T1000 (cell line): ENCODE measurements around the gene ISL2.

Source experiments
- DNase-seq: peaks from one replicate; lab custom pipeline; 2025; ENCODE audit warnings: mixed read lengths; lab: John Stamatoyannopoulos, UW

The ISL2 gene

GRCh38 chr15:76377217-76377616 lies 40.6 kb downstream of the ISL2 start:
- no peak for DNase-seq

GRCh38 chr15:76377751-76378150 lies 41.2 kb downstream of the ISL2 start:
- no peak for DNase-seq

- DNase-seq = no peak
These were observed 42.1 kb downstream of the ISL2 start for GRCh38 chr15:76378691-76379090.

- no peak for DNase-seq
These were observed 43.7 kb downstream of the ISL2 start for GRCh38 chr15:76380249-76380648.

- DNase-seq = no peak
These were observed 44.8 kb downstream of the ISL2 start for GRCh38 chr15:76381366-76381765.

- DNase-seq = no peak
These were observed 46.6 kb downstream of the ISL2 start for GRCh38 chr15:76382987-76383728.

GRCh38 chr15:76384409-76384808 lies 47.8 kb downstream of the ISL2 start:
- no peak for DNase-seq

- no peak for DNase-seq
These were observed 49.6 kb downstream of the ISL2 start for GRCh38 chr15:76386178-76386577.

- DNase-seq = no peak
These were observed 50.4 kb downstream of the ISL2 start for GRCh38 chr15:76386926-76387325.

- DNase-seq = no peak
These were observed 54.0 kb downstream of the ISL2 start for GRCh38 chr15:76390571-76390970.

- no peak for DNase-seq
These were observed 54.7 kb downstream of the ISL2 start for GRCh38 chr15:76391309-76391708.

- no peak for DNase-seq
These were observed 55.3 kb downstream of the ISL2 start for GRCh38 chr15:76391847-76392246.
